Osteocyte (in vitro differentiated cells): ENCODE measurements around the gene PEX11B. TPM values are rescaled to one million over a fixed set of nuclear protein-coding genes. Genes with fewer than 3 reads are reported as not detected.

Experiments
- DNase-seq: peaks from one replicate; pipeline ENCODE4 v3.0.0; 2021; ENCODE audit warnings: mixed read lengths; ENCODE audit not compliant: unreplicated experiment; ENCODE audit errors: extremely low spot score
- H3K27ac Mint-ChIP-seq: one replicate; pipeline ENCODE4 v1.8.0; 2021; ENCODE audit warnings: mild to moderate bottlenecking, mixed read lengths; ENCODE audit not compliant: unreplicated experiment
- H3K27me3 Mint-ChIP-seq: one replicate; pipeline ENCODE4 v1.8.0; 2021; ENCODE audit warnings: mixed read lengths; ENCODE audit not compliant: unreplicated experiment
- H3K36me3 Mint-ChIP-seq: one replicate; pipeline ENCODE4 v1.8.0; 2021; ENCODE audit warnings: mixed read lengths; ENCODE audit not compliant: unreplicated experiment
- H3K4me1 Mint-ChIP-seq: one replicate; pipeline ENCODE4 v1.8.0; 2021; ENCODE audit warnings: mixed read lengths; ENCODE audit not compliant: unreplicated experiment
- H3K4me3 Mint-ChIP-seq: one replicate; pipeline ENCODE4 v1.8.0; 2021; ENCODE audit warnings: mild to moderate bottlenecking, moderate library complexity, mixed read lengths; ENCODE audit not compliant: unreplicated experiment
- H3K9me3 Mint-ChIP-seq: one replicate; pipeline ENCODE4 v1.8.0; 2021; ENCODE audit warnings: mixed read lengths; ENCODE audit not compliant: unreplicated experiment
- total RNA-seq: library from RNA; stranded (reverse); gene quantifications from 2 replicates; pipeline ENCODE4 v1.2.1, GENCODE V29; 2021
- TF ChIP-seq, protein P1 (sequence below): fragments of 200-600 bp; sonication (generic); IDR thresholded peaks from 2 replicates; pipeline ENCODE4 v1.5.0; 2021; ENCODE audit warnings: antibody characterized with exemption, mild to moderate bottlenecking, moderate library complexity

The PEX11B gene
- total RNA-seq, 1 donor from 2014 or later, result 29.8 TPM

DNA sequence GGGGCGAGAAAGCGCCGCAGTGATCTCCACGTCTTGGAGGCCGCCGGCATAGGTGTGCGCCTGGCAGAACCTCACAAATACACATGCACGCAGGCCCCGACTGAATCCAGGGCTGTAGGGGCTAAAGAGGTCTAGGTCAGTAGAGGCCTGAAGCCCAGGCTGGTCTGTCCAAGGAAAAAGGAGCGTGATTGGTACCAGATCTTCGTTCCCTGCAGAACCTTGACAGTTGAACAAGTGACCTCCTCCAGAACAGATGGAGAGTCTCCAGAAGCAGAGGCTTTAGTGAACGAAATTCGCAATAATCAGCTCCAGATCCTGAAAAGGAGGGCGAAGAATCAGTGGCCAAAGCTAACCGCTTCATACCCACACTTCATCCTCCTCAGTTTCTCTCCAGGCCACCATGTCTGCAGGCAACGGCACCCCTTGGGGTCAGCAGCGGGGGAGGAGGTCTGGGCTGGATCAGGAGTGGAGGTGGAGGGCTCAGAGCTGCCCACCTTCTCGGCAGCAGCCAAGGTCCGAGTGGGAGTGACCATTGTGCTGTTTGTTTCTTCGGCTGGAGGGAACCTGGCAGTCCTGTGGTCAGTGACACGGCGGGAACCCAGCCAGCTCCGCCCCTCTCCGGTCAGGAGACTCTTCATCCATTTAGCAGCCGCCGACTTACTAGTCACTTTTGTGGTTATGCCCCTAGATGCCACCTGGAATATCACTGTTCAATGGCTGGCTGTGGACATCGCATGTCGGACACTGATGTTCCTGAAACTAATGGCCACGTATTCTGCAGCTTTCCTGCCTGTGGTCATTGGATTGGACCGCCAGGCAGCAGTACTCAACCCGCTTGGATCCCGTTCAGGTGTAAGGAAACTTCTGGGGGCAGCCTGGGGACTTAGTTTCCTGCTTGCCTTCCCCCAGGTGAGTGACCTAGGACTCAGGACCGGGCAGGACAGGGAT is 749 bp upstream of the PEX11B start:
- H3K4me3 Mint-ChIP-seq, result peak overlapping the region; percentile 90
- TF ChIP-seq, protein P1, sequence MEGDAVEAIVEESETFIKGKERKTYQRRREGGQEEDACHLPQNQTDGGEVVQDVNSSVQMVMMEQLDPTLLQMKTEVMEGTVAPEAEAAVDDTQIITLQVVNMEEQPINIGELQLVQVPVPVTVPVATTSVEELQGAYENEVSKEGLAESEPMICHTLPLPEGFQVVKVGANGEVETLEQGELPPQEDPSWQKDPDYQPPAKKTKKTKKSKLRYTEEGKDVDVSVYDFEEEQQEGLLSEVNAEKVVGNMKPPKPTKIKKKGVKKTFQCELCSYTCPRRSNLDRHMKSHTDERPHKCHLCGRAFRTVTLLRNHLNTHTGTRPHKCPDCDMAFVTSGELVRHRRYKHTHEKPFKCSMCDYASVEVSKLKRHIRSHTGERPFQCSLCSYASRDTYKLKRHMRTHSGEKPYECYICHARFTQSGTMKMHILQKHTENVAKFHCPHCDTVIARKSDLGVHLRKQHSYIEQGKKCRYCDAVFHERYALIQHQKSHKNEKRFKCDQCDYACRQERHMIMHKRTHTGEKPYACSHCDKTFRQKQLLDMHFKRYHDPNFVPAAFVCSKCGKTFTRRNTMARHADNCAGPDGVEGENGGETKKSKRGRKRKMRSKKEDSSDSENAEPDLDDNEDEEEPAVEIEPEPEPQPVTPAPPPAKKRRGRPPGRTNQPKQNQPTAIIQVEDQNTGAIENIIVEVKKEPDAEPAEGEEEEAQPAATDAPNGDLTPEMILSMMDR, result no peak
- no peak for DNase-seq
- H3K4me1 Mint-ChIP-seq, result peaks cover 30% of the 10 kb centered on the region
- H3K36me3 Mint-ChIP-seq, result peaks cover 17% of the 10 kb centered on the region
- no peaks in the 10 kb centered on the region for H3K27me3 Mint-ChIP-seq
- H3K27ac Mint-ChIP-seq, result peak overlapping the region; percentile 98
- H3K9me3 Mint-ChIP-seq, result no peaks in the 10 kb centered on the region

DNA sequence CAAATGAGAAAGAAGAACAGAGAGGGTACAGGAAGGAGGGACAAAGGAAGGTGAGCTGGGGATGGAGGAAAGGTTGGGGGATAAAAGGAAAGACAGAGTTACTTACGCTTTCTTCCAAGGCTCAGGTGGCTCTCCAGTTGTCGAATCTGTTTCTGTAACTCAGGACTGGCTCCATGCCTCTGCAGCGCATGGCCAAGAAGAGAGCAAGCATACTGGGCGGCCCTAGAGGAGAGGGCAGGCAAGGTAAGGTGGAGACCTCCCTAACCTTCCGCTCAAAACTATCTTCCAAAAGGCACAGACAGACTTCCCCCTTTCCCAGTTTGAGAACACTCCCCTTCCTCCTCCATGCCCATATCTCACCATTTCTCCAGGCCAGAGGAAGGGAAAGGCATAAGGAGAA is 922 bp downstream of the PEX11B start:
- Mint-ChIP-seq H3K27ac (peak overlapping the region; percentile 98), H3K27me3 (no peaks in the 10 kb centered on the region), H3K4me3 (peak overlapping the region; percentile 90), H3K36me3 (peaks cover 26% of the 10 kb centered on the region), H3K9me3 (no peaks in the 10 kb centered on the region), H3K4me1 (peaks cover 30% of the 10 kb centered on the region)
- TF ChIP-seq, protein P1, result no peak
- DNase-seq, result no peak

DNA sequence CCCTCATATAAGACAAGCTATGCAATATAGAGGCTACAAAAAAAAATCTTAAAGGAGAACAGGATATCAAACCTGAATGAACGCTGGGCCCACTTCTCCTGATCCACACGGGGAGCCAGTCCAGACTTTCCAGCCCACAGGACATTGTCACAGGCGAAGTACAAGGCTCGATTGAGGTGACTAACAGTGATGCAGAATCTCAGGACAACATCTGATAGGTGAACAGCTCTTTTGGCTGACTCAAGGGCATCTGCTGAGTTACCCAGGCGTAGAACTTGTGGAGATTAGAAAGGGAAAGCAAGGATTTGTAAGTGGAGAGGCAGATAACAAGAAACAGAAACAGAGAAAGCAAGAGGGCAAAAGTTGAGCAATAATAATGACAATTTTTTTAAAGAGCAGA is 1.8 kb downstream of the PEX11B start:
- H3K27me3 Mint-ChIP-seq, result no peaks in the 10 kb centered on the region
- no peak overlapping the region for H3K27ac Mint-ChIP-seq

DNA sequence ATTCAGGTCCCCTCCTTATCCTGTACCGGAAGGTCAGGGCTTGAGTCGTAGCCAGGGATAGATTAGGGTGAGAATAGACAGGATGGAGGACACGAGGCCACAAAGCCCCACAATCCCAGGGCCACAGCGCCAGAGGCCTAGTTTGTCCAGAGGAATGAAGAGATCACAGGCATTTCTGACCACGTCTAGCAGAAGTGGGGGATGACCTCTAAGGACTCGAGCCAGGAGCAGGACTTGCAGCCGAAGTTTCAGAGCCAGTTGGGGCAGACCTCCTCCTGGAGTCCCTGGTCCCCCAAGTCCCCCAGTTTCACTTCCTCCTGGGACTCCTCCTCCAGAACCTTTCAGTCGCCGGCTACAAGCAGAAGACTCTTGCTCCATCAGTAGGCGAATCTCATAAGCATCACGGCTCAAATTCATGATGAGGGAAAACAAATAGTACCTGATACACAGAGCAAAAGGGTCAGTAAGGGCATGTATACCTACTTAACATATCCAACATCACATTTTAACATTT is 6.3 kb downstream of the PEX11B start:
- no peaks in the 10 kb centered on the region for H3K27me3 Mint-ChIP-seq
- H3K4me1 Mint-ChIP-seq, result peaks cover 31% of the 10 kb centered on the region
- no peak for DNase-seq
- H3K9me3 Mint-ChIP-seq, result no peaks in the 10 kb centered on the region
- no peak overlapping the region for H3K4me3 Mint-ChIP-seq
- TF ChIP-seq, protein P1, result no peak
- peaks cover 40% of the 10 kb centered on the region for H3K36me3 Mint-ChIP-seq
- no peak overlapping the region for H3K27ac Mint-ChIP-seq

More for the DNA sequence above, 1.8 kb downstream of the PEX11B start:
- Mint-ChIP-seq H3K4me3 (peak overlapping the region; percentile 62), H3K36me3 (peaks cover 33% of the 10 kb centered on the region), H3K9me3 (no peaks in the 10 kb centered on the region), H3K4me1 (peaks cover 30% of the 10 kb centered on the region)
- no peak for DNase-seq
- TF ChIP-seq, protein P1, result no peak

DNA sequence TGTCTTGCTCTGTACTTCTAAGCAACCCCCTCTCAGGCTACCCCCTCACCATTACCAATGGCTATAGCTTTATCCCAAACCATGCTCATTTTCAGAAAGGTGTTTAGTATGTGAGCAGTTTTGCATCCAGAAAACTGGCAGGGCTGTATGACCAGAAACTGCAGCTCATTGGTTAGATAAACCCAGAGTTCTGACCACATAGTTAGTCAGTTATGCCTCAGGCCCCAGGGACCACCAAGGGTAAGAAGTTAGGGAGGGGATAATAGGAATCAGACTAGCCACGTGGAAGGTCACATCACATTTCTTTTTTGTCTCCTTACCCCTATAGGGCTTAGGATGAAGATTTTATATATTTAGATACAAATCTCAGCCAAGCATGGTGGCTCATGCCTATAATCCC is 9.9 kb downstream of the PEX11B start:
- DNase-seq, result no peak
- H3K27ac Mint-ChIP-seq, result peak overlapping the region; percentile 87
- TF ChIP-seq, protein P1, result no peak
- H3K9me3 Mint-ChIP-seq, result no peaks in the 10 kb centered on the region
- H3K36me3 Mint-ChIP-seq, result peaks cover 28% of the 10 kb centered on the region
- no peaks in the 10 kb centered on the region for H3K27me3 Mint-ChIP-seq
- peak overlapping the region; percentile 55 for H3K4me3 Mint-ChIP-seq
- H3K4me1 Mint-ChIP-seq, result peaks cover 31% of the 10 kb centered on the region
